CD4-positive, CD25-positive, alpha-beta regulatory T cell (primary cell): ENCODE measurements around the gene CCNJ. TPM values are rescaled to one million over a fixed set of nuclear protein-coding genes. Genes with fewer than 3 reads are reported as not detected.

Experiments
- polyA plus RNA-seq, 4 donors: library from polyadenylated mRNA; unstranded; fragments of 300-500 nt; fragmentation: Illumina TruSeq; gene quantifications; one replicate each; pipeline ENCODE4 v1.2.3, GENCODE V29; 2021
- total RNA-seq: library from RNA; stranded (reverse); gene quantifications from one replicate; pipeline ENCODE4 v1.2.3, GENCODE V29; 2022

The CCNJ gene
- total and polyA plus RNA-seq, 5 donors from 2014 or later: 0.65 to 4.6 (median 1.4) TPM

Other genes with a start within 250 kb of the CCNJ start
- gene CC2D2B, start 135.6 kb upstream of the CCNJ start, total RNA-seq: 3.1 TPM
- gene CC2D2B, start 135.6 kb upstream of the CCNJ start, polyA plus RNA-seq: under 1 TPM in 1 of 4 donors, not detected in 3; 0.63 TPM
- 17.7 TPM for gene ZNF518A, start 86.7 kb downstream of the CCNJ start, total RNA-seq
- gene ZNF518A, start 86.7 kb downstream of the CCNJ start, polyA plus RNA-seq: 10 to 100 TPM in 2 of 4 donors, 1 to 10 TPM in 2; 9.5 to 14.1 (median 11.6) TPM
- gene BLNK, start 228.0 kb downstream of the CCNJ start, total RNA-seq: 0.35 TPM
- under 1 TPM in 1 of 4 donors, not detected in 3; 0.15 TPM for gene BLNK, start 228.0 kb downstream of the CCNJ start, polyA plus RNA-seq